T-helper 1 cell (primary cell): ENCODE data around the gene LUC7L.
A peak's percentile ranks its signal among the peaks of the same experiment; 100 is the strongest.
"Not testable (repeated sequence)": the region's sequence is repeated elsewhere in the genome, so short reads cannot be mapped to it uniquely, and the experiment has no call there.

Experiments
- DNase-seq, 5 donors: peaks; one replicate each; pipeline ENCODE4 v3.0.0-alpha.2; 2012 to 2020

LUC7L gene

DNA sequence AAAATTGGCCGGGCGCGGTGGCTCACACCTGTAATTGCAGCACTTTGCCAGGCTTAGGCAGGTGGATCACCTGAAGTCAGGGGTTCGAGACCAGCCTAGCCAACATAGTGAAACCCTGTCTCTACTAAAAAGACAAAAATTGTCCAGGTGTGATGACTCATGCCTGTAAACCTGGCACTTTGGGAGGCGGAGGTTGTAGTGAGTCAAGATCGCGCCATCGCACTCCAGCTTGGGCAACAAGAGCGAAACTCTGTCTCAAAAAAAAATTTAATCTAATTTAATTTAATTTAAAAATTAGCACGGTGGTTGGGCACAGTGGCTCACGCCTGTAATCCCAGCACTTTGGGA, 50.6 kb downstream of the LUC7L start:
- no peak for DNase-seq

DNA sequence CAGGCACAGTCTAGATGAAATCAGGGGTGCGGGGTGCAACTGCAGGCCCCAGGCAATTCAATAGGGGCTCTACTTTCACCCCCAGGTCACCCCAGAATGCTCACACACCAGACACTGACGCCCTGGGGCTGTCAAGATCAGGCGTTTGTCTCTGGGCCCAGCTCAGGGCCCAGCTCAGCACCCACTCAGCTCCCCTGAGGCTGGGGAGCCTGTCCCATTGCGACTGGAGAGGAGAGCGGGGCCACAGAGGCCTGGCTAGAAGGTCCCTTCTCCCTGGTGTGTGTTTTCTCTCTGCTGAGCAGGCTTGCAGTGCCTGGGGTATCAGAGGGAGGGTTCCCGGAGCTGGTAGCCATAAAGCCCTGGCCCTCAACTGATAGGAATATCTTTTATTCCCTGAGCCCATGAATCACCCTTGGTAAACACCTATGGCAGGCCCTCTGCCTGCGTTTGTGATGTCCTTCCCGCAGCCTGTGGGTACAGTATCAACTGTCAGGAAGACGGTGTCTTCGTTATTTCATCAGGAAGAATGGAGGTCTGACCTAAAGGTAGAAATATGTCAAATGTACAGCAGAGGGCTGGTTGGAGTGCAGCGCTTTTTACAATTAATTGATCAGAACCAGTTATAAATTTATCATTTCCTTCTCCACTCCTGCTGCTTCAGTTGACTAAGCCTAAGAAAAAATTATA, 51.1 kb downstream of the LUC7L start:
- no peak for DNase-seq

DNA sequence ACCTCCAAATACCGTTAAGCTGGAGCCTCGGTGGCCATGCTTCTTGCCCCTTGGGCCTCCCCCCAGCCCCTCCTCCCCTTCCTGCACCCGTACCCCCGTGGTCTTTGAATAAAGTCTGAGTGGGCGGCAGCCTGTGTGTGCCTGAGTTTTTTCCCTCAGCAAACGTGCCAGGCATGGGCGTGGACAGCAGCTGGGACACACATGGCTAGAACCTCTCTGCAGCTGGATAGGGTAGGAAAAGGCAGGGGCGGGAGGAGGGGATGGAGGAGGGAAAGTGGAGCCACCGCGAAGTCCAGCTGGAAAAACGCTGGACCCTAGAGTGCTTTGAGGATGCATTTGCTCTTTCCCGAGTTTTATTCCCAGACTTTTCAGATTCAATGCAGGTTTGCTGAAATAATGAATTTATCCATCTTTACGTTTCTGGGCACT, 51.8 kb downstream of the LUC7L start:
- no peak for DNase-seq

DNA sequence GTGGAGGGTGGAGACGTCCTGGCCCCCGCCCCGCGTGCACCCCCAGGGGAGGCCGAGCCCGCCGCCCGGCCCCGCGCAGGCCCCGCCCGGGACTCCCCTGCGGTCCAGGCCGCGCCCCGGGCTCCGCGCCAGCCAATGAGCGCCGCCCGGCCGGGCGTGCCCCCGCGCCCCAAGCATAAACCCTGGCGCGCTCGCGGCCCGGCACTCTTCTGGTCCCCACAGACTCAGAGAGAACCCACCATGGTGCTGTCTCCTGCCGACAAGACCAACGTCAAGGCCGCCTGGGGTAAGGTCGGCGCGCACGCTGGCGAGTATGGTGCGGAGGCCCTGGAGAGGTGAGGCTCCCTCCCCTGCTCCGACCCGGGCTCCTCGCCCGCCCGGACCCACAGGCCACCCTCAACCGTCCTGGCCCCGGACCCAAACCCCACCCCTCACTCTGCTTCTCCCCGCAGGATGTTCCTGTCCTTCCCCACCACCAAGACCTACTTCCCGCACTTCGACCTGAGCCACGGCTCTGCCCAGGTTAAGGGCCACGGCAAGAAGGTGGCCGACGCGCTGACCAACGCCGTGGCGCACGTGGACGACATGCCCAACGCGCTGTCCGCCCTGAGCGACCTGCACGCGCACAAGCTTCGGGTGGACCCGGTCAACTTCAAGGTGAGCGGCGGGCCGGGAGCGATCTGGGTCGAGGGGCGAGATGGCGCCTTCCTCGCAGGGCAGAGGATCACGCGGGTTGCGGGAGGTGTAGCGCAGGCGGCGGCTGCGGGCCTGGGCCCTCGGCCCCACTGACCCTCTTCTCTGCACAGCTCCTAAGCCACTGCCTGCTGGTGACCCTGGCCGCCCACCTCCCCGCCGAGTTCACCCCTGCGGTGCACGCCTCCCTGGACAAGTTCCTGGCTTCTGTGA, 52.5 kb downstream of the LUC7L start, which contains the start of gene HBA1:
Gene HBA1, plus strand, starts transcription at position 204 of the 906 bp plus-strand sequence. Its CDS starts 37 bp downstream, at position 241.
- DNase-seq, result not testable (repeated sequence)

DNA sequence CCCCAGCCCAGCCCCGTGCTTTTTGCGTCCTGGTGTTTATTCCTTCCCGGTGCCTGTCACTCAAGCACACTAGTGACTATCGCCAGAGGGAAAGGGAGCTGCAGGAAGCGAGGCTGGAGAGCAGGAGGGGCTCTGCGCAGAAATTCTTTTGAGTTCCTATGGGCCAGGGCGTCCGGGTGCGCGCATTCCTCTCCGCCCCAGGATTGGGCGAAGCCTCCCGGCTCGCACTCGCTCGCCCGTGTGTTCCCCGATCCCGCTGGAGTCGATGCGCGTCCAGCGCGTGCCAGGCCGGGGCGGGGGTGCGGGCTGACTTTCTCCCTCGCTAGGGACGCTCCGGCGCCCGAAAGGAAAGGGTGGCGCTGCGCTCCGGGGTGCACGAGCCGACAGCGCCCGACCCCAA, 53.2 kb downstream of the LUC7L start:
- not testable (repeated sequence) for DNase-seq

DNA sequence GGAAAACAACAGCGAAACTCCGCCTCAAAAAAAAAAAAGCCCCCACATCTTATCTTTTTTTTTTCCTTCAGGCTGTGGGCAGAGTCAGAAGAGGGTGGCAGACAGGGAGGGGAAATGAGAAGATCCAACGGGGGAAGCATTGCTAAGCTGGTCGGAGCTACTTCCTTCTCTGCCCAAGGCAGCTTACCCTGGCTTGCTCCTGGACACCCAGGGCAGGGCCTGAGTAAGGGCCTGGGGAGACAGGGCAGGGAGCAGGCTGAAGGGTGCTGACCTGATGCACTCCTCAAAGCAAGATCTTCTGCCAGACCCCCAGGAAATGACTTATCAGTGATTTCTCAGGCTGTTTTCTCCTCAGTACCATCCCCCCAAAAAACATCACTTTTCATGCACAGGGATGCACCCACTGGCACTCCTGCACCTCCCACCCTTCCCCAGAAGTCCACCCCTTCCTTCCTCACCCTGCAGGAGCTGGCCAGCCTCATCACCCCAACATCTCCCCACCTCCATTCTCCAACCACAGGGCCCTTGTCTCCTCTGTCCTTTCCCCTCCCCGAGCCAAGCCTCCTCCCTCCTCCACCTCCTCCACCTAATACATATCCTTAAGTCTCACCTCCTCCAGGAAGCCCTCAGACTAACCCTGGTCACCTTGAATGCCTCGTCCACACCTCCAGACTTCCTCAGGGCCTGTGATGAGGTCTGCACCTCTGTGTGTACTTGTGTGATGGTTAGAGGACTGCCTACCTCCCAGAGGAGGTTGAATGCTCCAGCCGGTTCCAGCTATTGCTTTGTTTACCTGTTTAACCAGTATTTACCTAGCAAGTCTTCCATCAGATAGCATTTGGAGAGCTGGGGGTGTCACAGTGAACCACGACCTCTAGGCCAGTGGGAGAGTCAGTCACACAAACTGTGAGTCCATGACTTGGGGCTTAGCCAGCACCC, 54.0 kb downstream of the LUC7L start:
- DNase-seq, result no peak

DNA sequence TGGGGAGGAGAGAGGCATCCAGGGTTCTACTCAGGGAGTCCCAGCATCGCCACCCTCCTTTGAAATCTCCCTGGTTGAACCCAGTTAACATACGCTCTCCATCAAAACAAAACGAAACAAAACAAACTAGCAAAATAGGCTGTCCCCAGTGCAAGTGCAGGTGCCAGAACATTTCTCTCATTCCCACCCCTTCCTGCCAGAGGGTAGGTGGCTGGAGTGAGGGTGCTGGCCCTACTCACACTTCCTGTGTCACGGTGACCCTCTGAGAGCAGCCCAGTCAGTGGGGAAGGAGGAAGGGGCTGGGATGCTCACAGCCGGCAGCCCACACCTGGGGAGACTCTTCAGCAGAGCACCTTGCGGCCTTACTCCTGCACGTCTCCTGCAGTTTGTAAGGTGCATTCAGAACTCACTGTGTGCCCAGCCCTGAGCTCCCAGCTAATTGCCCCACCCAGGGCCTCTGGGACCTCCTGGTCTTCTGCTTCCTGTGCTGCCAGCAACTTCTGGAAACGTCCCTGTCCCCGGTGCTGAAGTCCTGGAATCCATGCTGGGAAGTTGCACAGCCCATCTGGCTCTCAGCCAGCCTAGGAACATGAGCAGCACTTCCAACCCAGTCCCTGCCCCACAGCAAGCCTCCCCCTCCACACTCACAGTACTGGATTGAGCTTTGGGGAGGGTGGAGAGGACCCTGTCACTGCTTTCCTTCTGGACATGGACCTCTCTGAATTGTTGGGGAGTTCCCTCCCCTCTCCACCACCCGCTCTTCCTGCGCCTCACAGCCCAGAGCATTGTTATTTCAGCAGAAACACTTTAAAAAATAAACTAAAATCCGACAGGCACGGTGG, 55.1 kb downstream of the LUC7L start:
- not testable (repeated sequence) for DNase-seq

DNA sequence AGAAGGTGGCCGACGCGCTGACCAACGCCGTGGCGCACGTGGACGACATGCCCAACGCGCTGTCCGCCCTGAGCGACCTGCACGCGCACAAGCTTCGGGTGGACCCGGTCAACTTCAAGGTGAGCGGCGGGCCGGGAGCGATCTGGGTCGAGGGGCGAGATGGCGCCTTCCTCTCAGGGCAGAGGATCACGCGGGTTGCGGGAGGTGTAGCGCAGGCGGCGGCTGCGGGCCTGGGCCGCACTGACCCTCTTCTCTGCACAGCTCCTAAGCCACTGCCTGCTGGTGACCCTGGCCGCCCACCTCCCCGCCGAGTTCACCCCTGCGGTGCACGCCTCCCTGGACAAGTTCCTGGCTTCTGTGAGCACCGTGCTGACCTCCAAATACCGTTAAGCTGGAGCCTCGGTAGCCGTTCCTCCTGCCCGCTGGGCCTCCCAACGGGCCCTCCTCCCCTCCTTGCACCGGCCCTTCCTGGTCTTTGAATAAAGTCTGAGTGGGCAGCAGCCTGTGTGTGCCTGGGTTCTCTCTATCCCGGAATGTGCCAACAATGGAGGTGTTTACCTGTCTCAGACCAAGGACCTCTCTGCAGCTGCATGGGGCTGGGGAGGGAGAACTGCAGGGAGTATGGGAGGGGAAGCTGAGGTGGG, 55.9 kb downstream of the LUC7L start:
- not testable (repeated sequence) for DNase-seq

DNA sequence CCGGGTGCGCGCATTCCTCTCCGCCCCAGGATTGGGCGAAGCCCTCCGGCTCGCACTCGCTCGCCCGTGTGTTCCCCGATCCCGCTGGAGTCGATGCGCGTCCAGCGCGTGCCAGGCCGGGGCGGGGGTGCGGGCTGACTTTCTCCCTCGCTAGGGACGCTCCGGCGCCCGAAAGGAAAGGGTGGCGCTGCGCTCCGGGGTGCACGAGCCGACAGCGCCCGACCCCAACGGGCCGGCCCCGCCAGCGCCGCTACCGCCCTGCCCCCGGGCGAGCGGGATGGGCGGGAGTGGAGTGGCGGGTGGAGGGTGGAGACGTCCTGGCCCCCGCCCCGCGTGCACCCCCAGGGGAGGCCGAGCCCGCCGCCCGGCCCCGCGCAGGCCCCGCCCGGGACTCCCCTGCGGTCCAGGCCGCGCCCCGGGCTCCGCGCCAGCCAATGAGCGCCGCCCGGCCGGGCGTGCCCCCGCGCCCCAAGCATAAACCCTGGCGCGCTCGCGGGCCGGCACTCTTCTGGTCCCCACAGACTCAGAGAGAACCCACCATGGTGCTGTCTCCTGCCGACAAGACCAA, 56.8 kb downstream of the LUC7L start, which contains the start of gene HBA2:
Gene HBA2, plus strand, starts transcription at position 503 of the 568 bp plus-strand sequence. Its CDS starts 37 bp downstream, at position 540.
- DNase-seq, result not testable (repeated sequence)

DNA sequence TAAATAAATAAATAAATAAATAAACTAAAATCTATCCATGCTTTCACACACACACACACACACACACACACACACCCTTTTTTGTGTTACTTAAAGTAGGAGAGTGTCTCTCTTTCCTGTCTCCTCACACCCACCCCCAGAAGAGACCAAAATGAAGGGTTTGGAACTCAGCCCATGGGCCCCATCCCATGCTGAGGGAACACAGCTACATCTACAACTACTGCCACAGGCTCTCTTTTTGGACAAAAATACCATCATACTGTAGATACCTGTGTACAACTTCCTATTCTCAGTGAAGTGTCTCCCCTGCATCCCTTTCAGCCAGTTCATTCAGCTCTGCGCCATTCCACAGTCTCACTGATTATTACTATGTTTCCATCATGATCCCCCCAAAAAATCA, 58.5 kb downstream of the LUC7L start:
- no peak for DNase-seq

DNA sequence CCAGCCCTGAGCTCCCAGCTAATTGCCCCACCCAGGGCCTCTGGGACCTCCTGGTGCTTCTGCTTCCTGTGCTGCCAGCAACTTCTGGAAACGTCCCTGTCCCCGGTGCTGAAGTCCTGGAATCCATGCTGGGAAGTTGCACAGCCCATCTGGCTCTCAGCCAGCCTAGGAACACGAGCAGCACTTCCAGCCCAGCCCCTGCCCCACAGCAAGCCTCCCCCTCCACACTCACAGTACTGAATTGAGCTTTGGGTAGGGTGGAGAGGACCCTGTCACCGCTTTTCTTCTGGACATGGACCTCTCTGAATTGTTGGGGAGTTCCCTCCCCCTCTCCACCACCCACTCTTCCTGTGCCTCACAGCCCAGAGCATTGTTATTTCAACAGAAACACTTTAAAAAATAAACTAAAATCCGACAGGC, 59.2 kb downstream of the LUC7L start:
- DNase-seq, result not testable (repeated sequence)

DNA sequence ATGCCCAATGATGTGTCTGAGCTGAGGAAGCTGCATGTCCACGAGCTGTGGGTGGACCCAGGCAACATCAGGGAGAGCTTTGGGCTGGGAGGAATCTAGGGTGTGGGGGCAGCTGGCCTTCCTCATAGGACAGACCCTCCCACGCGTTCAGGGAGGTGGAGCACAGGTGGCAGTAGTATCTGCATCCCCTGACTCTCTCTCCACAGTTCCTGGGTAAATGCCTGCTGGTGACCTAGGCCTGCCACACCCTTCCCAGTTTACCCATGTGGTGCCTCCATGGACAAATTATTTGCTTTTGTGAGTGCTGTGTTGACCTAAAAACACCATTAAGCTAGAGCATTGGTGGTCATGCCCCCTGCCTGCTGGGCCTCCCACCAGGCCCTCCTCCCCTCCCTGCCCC, 60.2 kb downstream of the LUC7L start:
- DNase-seq, result no peak

DNA sequence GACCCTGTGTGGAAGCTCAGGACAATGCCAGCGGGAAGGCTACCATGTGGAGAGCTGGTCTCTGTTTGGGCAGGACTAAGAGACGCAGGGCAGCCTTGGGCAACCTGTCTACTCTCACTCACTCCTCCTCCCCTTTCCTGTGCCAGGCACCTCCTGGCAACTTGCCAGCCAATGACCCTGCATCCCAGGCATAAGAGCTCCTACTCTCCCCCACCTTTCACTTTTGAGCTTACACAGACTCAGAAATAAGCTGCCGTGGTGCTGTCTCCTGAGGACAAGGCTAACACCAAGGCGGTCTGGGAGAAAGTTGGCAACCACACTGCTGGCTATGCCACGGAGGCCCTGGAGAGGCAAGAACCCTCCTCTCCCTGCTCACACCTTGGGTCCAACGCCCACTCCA, 60.8 kb downstream of the LUC7L start:
- DNase-seq, result no peak

DNA sequence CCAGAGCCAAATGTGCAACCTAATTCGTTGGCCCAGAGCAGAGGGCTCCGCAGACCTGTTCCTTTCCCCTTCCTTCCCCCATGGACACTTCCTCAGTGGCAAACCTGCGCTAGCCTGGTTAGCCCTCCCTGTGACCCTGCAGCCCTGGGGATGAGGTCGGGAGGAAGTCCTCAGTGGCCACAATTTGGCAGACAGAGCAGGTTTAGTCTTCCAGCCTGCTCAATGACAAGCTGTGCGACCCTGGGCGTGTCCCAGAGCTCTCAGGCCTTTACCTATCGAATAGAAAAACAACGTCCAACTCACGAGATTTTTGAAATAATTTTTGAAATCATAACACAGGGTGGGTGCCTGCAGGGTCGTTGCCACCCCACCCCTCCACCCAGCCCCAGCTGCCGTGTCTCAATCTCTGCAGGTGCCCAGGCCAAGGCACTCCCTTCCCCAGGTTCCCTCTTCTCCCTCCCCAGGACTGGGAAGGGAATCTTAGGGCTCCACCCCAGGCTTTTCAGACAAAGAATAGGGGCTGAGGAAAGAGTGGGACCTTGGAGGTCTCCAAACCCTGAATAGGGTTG, 62.0 kb downstream of the LUC7L start:
- no peak for DNase-seq

DNA sequence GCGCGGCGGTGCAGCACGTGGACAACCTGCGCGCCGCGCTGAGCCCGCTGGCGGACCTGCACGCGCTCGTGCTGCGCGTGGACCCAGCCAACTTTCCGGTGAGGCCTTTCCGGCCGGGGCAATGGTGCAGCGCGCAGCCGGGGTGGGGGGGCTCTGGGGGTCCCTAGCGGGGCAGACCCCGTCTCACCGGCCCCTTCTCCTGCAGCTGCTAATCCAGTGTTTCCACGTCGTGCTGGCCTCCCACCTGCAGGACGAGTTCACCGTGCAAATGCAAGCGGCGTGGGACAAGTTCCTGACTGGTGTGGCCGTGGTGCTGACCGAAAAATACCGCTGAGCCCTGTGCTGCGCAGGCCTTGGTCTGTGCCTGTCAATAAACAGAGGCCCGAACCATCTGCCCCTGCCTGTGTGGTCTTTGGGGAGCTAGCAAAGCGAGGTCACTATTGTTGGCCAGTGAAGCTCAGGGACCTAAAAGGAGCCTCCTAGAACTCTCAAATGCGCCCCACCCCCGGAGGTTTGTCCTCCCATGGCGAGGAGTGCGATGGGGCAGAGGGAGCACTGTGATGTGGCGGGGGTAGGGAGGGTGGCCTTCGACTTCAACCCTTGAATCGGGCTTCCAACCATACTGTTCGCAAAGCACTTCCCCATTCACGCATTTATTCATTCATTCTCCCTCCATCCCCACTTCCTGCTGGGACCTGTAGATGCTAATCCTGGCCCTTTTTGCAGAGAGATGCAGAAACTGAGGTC, 62.7 kb downstream of the LUC7L start:
- DNase-seq, result no peak

DNA sequence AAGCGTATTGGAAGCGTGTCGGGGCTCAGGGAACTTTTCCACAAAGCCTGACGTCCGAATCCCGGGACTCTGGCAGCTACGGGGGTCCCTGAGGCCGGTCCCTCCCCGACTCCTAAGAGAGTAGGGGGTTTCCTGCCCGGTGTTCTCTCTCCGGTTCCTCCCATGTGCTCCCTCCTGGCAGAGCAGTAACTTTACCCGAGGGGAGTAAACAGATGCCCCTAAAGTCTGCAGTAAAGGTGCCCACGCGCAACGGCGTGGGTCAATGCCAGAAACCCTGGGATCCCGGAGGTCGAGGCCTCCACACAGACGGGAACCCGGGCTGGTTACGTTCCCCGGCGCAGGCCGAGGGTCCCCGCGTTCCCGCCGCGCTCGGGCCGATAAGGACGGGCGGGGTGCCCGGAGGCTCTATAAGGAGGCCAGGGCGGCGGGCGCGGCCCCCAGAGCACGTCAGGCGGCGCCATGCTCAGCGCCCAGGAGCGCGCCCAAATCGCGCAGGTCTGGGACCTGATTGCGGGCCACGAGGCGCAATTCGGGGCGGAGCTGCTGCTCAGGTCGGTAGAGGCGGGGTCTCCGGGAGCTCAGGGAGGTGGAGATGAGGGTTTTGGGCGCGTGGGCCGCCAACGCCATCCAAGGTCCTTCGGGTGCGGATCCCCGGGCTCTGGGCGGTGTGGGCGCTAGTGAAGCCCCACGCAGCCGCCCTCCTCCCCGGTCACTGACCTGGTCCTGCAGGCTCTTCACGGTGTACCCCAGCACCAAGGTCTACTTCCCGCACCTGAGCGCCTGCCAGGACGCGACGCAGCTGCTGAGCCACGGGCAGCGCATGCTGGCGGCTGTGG, 63.5 kb downstream of the LUC7L start, which contains the start of gene HBM:
Gene HBM, plus strand, starts transcription at position 440 of the 836 bp plus-strand sequence. Its CDS starts 20 bp downstream, at position 460.
- peak in 1 of 5 donors; percentile 10 for DNase-seq

DNA sequence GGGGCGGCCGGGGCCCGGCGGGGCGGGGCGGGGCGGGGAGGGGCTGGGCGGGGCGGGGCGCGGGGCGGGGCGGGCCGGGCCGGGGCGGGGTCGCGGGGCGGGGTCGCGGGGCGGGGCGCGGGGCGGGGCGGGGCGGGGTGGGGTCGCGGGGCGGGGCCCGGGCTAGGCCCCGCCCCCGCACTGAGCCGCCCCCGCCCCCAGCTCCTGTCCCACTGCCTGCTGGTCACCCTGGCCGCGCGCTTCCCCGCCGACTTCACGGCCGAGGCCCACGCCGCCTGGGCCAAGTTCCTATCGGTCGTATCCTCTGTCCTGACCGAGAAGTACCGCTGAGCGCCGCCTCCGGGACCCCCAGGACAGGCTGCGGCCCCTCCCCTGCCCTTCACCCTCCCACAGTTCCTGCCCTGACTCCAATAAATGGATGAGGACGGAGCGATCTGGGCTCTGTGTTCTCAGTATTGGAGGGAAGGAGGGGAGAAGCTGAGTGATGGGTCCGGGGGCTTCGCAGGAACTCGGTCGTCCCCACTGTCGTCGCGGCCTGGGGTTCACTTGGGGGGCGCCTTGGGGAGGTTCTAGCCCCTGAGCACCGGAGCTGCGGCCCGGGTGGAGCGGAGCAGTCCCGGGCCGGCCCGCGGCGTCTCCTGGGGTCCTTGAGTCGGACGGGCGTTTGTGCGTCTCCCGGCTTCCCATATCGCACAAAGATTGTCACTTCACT, 64.3 kb downstream of the LUC7L start:
- DNase-seq, result no peak
